Measurements from ENCODE around the gene GADD45G. TPM values are rescaled to one million over a fixed set of nuclear protein-coding genes. Genes with fewer than 3 reads are reported as not detected.

GADD45G gene
- polyA plus RNA-seq, 2 of the 4 experiments (the other 2 are of a cell fraction), result 0.15 to 0.16 TPM

- TF ChIP-seq ZFP36 (IDR thresholded peaks at IDR 0.05; ENCODE audit: borderline replicate concordance, partially characterized antibody) (no peak), TFCP2L1 (CRISPR knock-in tag; IDR thresholded peaks at IDR 0.05) (no peak), ZSCAN20 (CRISPR knock-in tag; IDR thresholded peaks at IDR 0.05) (no peak)
Measured at GRCh38 chr9:89619424-89620138, 14.8 kb downstream of the GADD45G start (continued).

GRCh38 chr9:89621031-89621430, 16.2 kb downstream of the GADD45G start:
- Histone ChIP-seq H3K4me2 (no peak overlapping the region), H3K4me3 (no peak overlapping the region), H3K9me3 (no peaks in the 10 kb centered on the region), H3K4me1 (no peaks in the 10 kb centered on the region), H3K27ac (no peak overlapping the region)
- ChIA-PET CTCF (interaction anchor here (0.9 to 1.7 kb wide), 5 partner anchors 11 to 482 kb away, joined by 3 to 5 read pairs (median 4); no protein-coding TSS in a partner anchor), POLR2A (no interaction called here)
- ATAC-seq (no peak), FAIRE-seq (no peak), DNase-seq (ENCODE audit: low read depth in 1 of 2, low spot score in 1 of 2) (no peak)
- WGBS (ENCODE audit: missing lambda C conversion rate), result 34% methylated on average over 6 of the region's 6 CpGs
- TF ChIP-seq RCOR1 (IDR thresholded peaks at IDR 0.05; ENCODE audit: low read depth, low read length) (no peak), HDAC2 (IDR thresholded peaks at IDR 0.05) (no peak), RNF2 (IDR thresholded peaks at IDR 0.05; ENCODE audit: borderline replicate concordance, low read depth) (no peak), RFX5 (IDR thresholded peaks at IDR 0.05) (no peak), USF2 (IDR thresholded peaks at IDR 0.05) (no peak), POLR2AphosphoS2 (conservative IDR thresholded peaks at IDR 0.05; ENCODE audit: low read length) (no peak)

GRCh38 chr9:89621676-89622075, 16.9 kb downstream of the GADD45G start:
- TF ChIP-seq ATOH8 (CRISPR knock-in tag; IDR thresholded peaks at IDR 0.05; ENCODE audit: low read depth) (no peak), JUN (IDR thresholded peaks at IDR 0.05) (no peak), FOSL2 (IDR thresholded peaks at IDR 0.05) (no peak), FOSL2 (CRISPR knock-in tag; IDR thresholded peaks at IDR 0.05) (no peak), RFX5 (IDR thresholded peaks at IDR 0.05) (no peak), BCL3 (IDR thresholded peaks at IDR 0.05) (no peak), ELK1 (IDR thresholded peaks at IDR 0.05; ENCODE audit: low read depth, low read length) (no peak), EHF (CRISPR knock-in tag; IDR thresholded peaks at IDR 0.05) (no peak), KDM5A (IDR thresholded peaks at IDR 0.05) (no peak), SREBF2 (IDR thresholded peaks at IDR 0.05) (no peak), TP53 (CRISPR knock-in tag; IDR thresholded peaks at IDR 0.05) (no peak), NPAS2 (CRISPR knock-in tag; IDR thresholded peaks at IDR 0.05; ENCODE audit: borderline replicate concordance) (no peak)
- ATAC-seq (no peak), DNase-seq (ENCODE audit: low read depth in 1 of 2, low spot score in 1 of 2) (no peak), FAIRE-seq (no peak)
- Histone ChIP-seq H3K4me2 (no peak overlapping the region), H3K4me3 (no peak overlapping the region), H3K27ac (no peak overlapping the region), H3K9me3 (no peaks in the 10 kb centered on the region), H3K4me1 (no peaks in the 10 kb centered on the region)
- WGBS (ENCODE audit: missing lambda C conversion rate), result 66% methylated on average over 4 of the region's 4 CpGs
- CTCF ChIA-PET, result interaction anchor here (1.4 kb wide), 2 partner anchors 24 to 476 kb away, joined by 3 read pairs; no protein-coding TSS in a partner anchor
- POLR2A ChIA-PET, result no interaction called here

Measured in A549 (cell line).